Measurements from ENCODE around the gene COL5A3. TPM values are rescaled to one million over a fixed set of nuclear protein-coding genes. Genes with fewer than 3 reads are reported as not detected.

The COL5A3 gene
- total RNA-seq, 1 experiment from 2014 or later, result not detected

DNA sequence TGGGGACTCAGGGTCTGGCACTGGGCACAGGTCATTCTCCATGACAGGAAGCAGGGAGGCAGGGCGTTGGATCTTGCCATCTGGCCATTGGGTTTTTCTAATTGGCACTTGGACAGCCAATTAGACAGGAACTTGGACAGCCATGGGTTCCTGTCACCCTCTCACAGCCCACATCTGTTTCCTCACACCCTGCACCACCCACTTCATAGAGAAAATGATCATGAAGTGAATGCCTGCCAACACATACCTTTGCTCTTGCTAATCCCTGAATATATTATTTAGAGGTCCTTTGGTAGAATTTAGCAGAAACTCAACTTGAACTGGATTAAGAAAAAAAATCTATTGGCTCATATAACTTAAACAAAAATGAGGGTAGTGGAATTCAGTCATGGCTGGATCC, 69.1 kb downstream of the COL5A3 start:
- Histone ChIP-seq H3K4me1 (no peaks in the 10 kb centered on the region), H3K36me3 (ENCODE audit: control insufficient read depth, insufficient read depth, low read length) (no peaks in the 10 kb centered on the region), H3K9me3 (no peaks in the 10 kb centered on the region), H3K4me3 (ENCODE audit: low read depth, low read length) (no peak overlapping the region), H3K27me3 (replicated peaks; ENCODE audit: control insufficient read depth, insufficient read depth, low read length) (no peaks in the 10 kb centered on the region)
- ChIA-PET POLR2A (no interaction called here), CTCF (no interaction called here)
- no peak overlapping the region for H3K4me3 Mint-ChIP-seq (ENCODE audit: unreplicated experiment)
- H3K4me1 Mint-ChIP-seq (ENCODE audit: low read depth, unreplicated experiment), result peaks cover 9% of the 10 kb centered on the region
- intact Hi-C loops (cut with micrococcal nuclease; ENCODE audit: unreplicated experiment), result no loop called here
- TF ChIP-seq CTCF (IDR thresholded peaks at IDR 0.05; ENCODE audit: insufficient read depth in 1 of 2, low read depth in 1 of 2, low read length in 1 of 2, severe bottlenecking in 1 of 2, unreplicated experiment in 1 of 2), result no peak
- BruUV-seq (replicated peaks), result no TSS peak
- H3K27ac Mint-ChIP-seq (ENCODE audit: unreplicated experiment), result no peak overlapping the region
- H3K36me3 Mint-ChIP-seq (ENCODE audit: insufficient read depth, unreplicated experiment), result no peaks in the 10 kb centered on the region
- H3K9me3 Mint-ChIP-seq (ENCODE audit: unreplicated experiment), result peaks cover 10% of the 10 kb centered on the region
- no peak for DNase-seq
- peaks cover 6% of the 10 kb centered on the region for H3K27me3 Mint-ChIP-seq (ENCODE audit: insufficient read depth, unreplicated experiment)

- no peak overlapping the region for H3K27ac Mint-ChIP-seq (ENCODE audit: unreplicated experiment)
- BruUV-seq (replicated peaks), result no TSS peak
- no peaks in the 10 kb centered on the region for H3K27me3 ChIP-seq (replicated peaks; ENCODE audit: control insufficient read depth, insufficient read depth, low read length)
- no peaks in the 10 kb centered on the region for H3K36me3 ChIP-seq (ENCODE audit: control insufficient read depth, insufficient read depth, low read length)
- ChIA-PET POLR2A (no interaction called here), CTCF (interaction anchor here (0.5 kb wide), 1 partner anchor 80 kb away, joined by 3 read pairs; no protein-coding TSS in a partner anchor)
- no peaks in the 10 kb centered on the region for H3K36me3 Mint-ChIP-seq (ENCODE audit: insufficient read depth, unreplicated experiment)
- DNase-seq, result no peak
- no peaks in the 10 kb centered on the region for H3K4me1 ChIP-seq
- H3K9me3 Mint-ChIP-seq (ENCODE audit: unreplicated experiment), result peaks cover 10% of the 10 kb centered on the region
- TF ChIP-seq CTCF (IDR thresholded peaks at IDR 0.05; ENCODE audit: insufficient read depth in 1 of 2, low read depth in 1 of 2, low read length in 1 of 2, severe bottlenecking in 1 of 2, unreplicated experiment in 1 of 2), result no peak
- peaks cover 9% of the 10 kb centered on the region for H3K4me1 Mint-ChIP-seq (ENCODE audit: low read depth, unreplicated experiment)
- H3K4me3 Mint-ChIP-seq (ENCODE audit: unreplicated experiment), result no peak overlapping the region
- no peaks in the 10 kb centered on the region for H3K9me3 ChIP-seq
- H3K4me3 ChIP-seq (ENCODE audit: low read depth, low read length), result no peak overlapping the region
- intact Hi-C loops (cut with micrococcal nuclease; ENCODE audit: unreplicated experiment), result no loop called here
- peaks cover 6% of the 10 kb centered on the region for H3K27me3 Mint-ChIP-seq (ENCODE audit: insufficient read depth, unreplicated experiment)
These were observed 69.5 kb downstream of the COL5A3 start for GRCh38 chr19:9940778-9941177.

GRCh38 chr19:9939301-9939913, 70.9 kb downstream of the COL5A3 start:
- Mint-ChIP-seq H3K27me3 (ENCODE audit: insufficient read depth, unreplicated experiment) (peaks cover 4% of the 10 kb centered on the region), H3K36me3 (ENCODE audit: insufficient read depth, unreplicated experiment) (peaks cover 1% of the 10 kb centered on the region), H3K27ac (ENCODE audit: unreplicated experiment) (no peak overlapping the region), H3K4me3 (ENCODE audit: unreplicated experiment) (no peak overlapping the region), H3K9me3 (ENCODE audit: unreplicated experiment) (peaks cover 10% of the 10 kb centered on the region), H3K4me1 (ENCODE audit: low read depth, unreplicated experiment) (no peaks in the 10 kb centered on the region)
- Histone ChIP-seq H3K4me1 (no peaks in the 10 kb centered on the region), H3K27me3 (replicated peaks; ENCODE audit: control insufficient read depth, insufficient read depth, low read length) (no peaks in the 10 kb centered on the region), H3K9me3 (no peaks in the 10 kb centered on the region), H3K36me3 (ENCODE audit: control insufficient read depth, insufficient read depth, low read length) (no peaks in the 10 kb centered on the region), H3K4me3 (ENCODE audit: low read depth, low read length) (no peak overlapping the region)
- TF ChIP-seq CTCF (IDR thresholded peaks at IDR 0.05; ENCODE audit: insufficient read depth in 1 of 2, low read depth in 1 of 2, low read length in 1 of 2, severe bottlenecking in 1 of 2, unreplicated experiment in 1 of 2), result no peak
- ChIA-PET POLR2A (no interaction called here), CTCF (no interaction called here)
- intact Hi-C loops (cut with micrococcal nuclease; ENCODE audit: unreplicated experiment), result loop anchor here (10.0 kb wide), 1 partner anchor 175 kb away; the partner anchor contains the start of genes EIF3G and P2RY11
- DNase-seq, result no peak
- no TSS peak for BruUV-seq (replicated peaks)

All from Caco-2 (cell line).